HepG2 (cell line): ENCODE results near the gene SLC7A6OS. TPM values are rescaled to one million over a fixed set of nuclear protein-coding genes. Genes with fewer than 3 reads are reported as not detected.
"Not testable (repeated sequence)": the region's sequence is repeated elsewhere in the genome, so short reads cannot be mapped to it uniquely, and the experiment has no call there.

Experiments used
- ATAC-seq: fragments of 200-7000 bp; cut with Tn5 transposase; 3 replicates; pipeline ENCODE4 v1.9.1; 2020; ENCODE audit warnings: mild to moderate bottlenecking, moderate library complexity
- BruUV-seq: library from RNA; stranded (reverse); fragments of 400-500 nt; replicated peaks from 2 replicates; lab custom pipeline; 2021; lab: Mats Ljungman, UMichigan
- CTCF ChIA-PET: fragments of 300-600 bp; formaldehyde crosslinking; extraction: SDS; loops from one replicate; lab custom pipeline; 2021; ENCODE audit warnings: low total read pairs, inconsistent platforms, low intra/inter-chr PET ratio; lab: Yijun Ruan, JAX
- POLR2A ChIA-PET: fragments of 350-600 bp; sonication (Branson Sonifier 250); formaldehyde crosslinking; loops from one replicate; lab custom pipeline; 2020; ENCODE audit warnings: antibody characterized with exemption, inconsistent platforms; lab: Yijun Ruan, JAX
- DNase-seq: peaks from one replicate; pipeline ENCODE4 v3.0.0-alpha.2; 2015; ENCODE audit warnings: low spot score
- FAIRE-seq: peaks from 3 replicates; lab custom pipeline; 2011; peaks lifted over from hg19 to GRCh38; lab: Jason Lieb, UNC
- H2AFZ ChIP-seq: one replicate; pipeline ENCODE4 v1.6.1; 2011; ENCODE audit warnings: low read length, inconsistent platforms
- H3K27ac ChIP-seq: fragments of 300-600 bp; 3 replicates; pipeline ENCODE4 v1.8.0; 2011; ENCODE audit warnings: mixed run types, mild to moderate bottlenecking, mixed read lengths, low read length, inconsistent platforms; ENCODE audit not compliant: insufficient read depth; ENCODE audit errors: extremely low read length
- H3K27me3 ChIP-seq, 2 experiments: fragments of 200-600 bp in 1 of 2; 2 replicates in 1 of 2; 3 replicates in 1 of 2; pipeline versions ENCODE4 v1.6.0 to v1.8.0; 2011; ENCODE audit warnings: low read length in 2 of 2, mild to moderate bottlenecking in 2 of 2, moderate library complexity in 2 of 2, inconsistent platforms in 1 of 2; ENCODE audit not compliant: insufficient read depth in 2 of 2, control insufficient read depth in 1 of 2
- H3K36me3 ChIP-seq, 2 experiments: fragments of 200-600 bp in 1 of 2; replicated peaks in 1 of 2; 2 replicates in 1 of 2; 3 replicates in 1 of 2; pipeline versions ENCODE4 v1.5.1 to v1.8.0; 2011; ENCODE audit warnings: low read length in 2 of 2, inconsistent platforms in 1 of 2; ENCODE audit not compliant: insufficient read depth in 2 of 2, control insufficient read depth in 1 of 2
- H3K4me1 ChIP-seq: 2 replicates; pipeline ENCODE4 v1.5.1; 2012; ENCODE audit warnings: low read length, inconsistent platforms; ENCODE audit not compliant: insufficient read depth
- H3K4me2 ChIP-seq: 2 replicates; pipeline ENCODE4 v1.6.0; 2011; ENCODE audit warnings: low read depth, low read length, inconsistent platforms
- H3K4me3 ChIP-seq, 3 experiments: fragments of 200-600 bp in 1 of 3; sonication (generic), shearing (Covaris generic) in 1 of 3; replicated peaks in 1 of 3; 2 replicates each; pipeline ENCODE4 v1.5.1; 2011 to 2016; ENCODE audit warnings: low read length in 3 of 3, inconsistent platforms in 2 of 3, low read depth in 2 of 3, mild to moderate bottlenecking in 2 of 3, control low read depth in 1 of 3, mixed read lengths in 1 of 3; ENCODE audit not compliant: insufficient read depth in 1 of 3
- H3K79me2 ChIP-seq: one replicate; pipeline ENCODE4 v1.6.1; 2011; ENCODE audit warnings: low read length, inconsistent platforms; ENCODE audit not compliant: insufficient read depth
- H3K9ac ChIP-seq: 2 replicates; pipeline ENCODE4 v1.6.0; 2011; ENCODE audit warnings: mild to moderate bottlenecking, low read depth, low read length, inconsistent platforms; ENCODE audit not compliant: insufficient read depth
- H3K9me3 ChIP-seq: 2 replicates; pipeline ENCODE4 v1.5.1; 2012; ENCODE audit warnings: mild to moderate bottlenecking, low read length
- H4K20me1 ChIP-seq: 2 replicates; pipeline ENCODE4 v1.6.0; 2011; ENCODE audit warnings: inconsistent platforms, mild to moderate bottlenecking, low read length, moderate library complexity; ENCODE audit not compliant: insufficient read depth
- EZH2 ChIP-seq: conservative IDR thresholded peaks from 2 replicates; pipeline ENCODE4 v1.6.1; 2012; ENCODE audit warnings: mild to moderate bottlenecking, low read depth, low read length, moderate library complexity
- ONECUT2 ChIP-seq: sonication (generic); formaldehyde crosslinking; IDR thresholded peaks from 2 replicates; pipeline ENCODE4 v1.4.0; 2020; ENCODE audit warnings: missing genetic modification reagents
- WGBS: methylation state at CpG from one replicate; pipeline ENCODE4 v1.1.6; 2017; ENCODE audit warnings: low lambda C conversion rate; 5-methylcytosine and 5-hydroxymethylcytosine counted together
- in situ Hi-C: cut with HindIII; loops from 2 replicates; pipeline ENCODE4 v1.10.0; 2017; ENCODE audit warnings: low pct_unique_long_range_greater_than_20kb; ENCODE audit not compliant: extremely low pct_ligation_motif_present
- intact Hi-C: fragments of 100-400 bp; cut with micrococcal nuclease; formaldehyde crosslinking; loops from one replicate; pipeline ENCODE4 v1.10.0; 2022; ENCODE audit not compliant: unreplicated experiment
- polyA plus RNA-seq, 8 experiments: library from polyadenylated mRNA; depleted of rRNA in 3 of 8; stranded (reverse) in 7 of 8; unstranded in 1 of 8; fragments of >200 nt; fragmentation: Illumina TruSeq in 4 of 8; extraction: Trizol in 4 of 8; gene quantifications; 2 replicates each; pipeline versions ENCODE4 v1.2.1 to v1.2.3, GENCODE V29; 2011 to 2016; ENCODE audit warnings: low read depth in 4 of 8, missing spikeins in 1 of 8, mixed read lengths in 1 of 8; ENCODE audit not compliant: insufficient read depth in 1 of 8
- total RNA-seq, 5 experiments: library from RNA; depleted of rRNA; stranded (reverse); fragments of >200 nt; fragmentation: Illumina TruSeq; extraction: Trizol; gene quantifications; 2 replicates each; pipeline ENCODE4 v1.2.3, GENCODE V29; 2016; ENCODE audit warnings: low read depth in 1 of 5

Gene SLC7A6OS
- total and polyA plus RNA-seq, 2 of the 13 experiments (the other 11 are each of a cell fraction or from before 2014, with no cell fraction given), result 11.2 to 21.5 TPM

DNA sequence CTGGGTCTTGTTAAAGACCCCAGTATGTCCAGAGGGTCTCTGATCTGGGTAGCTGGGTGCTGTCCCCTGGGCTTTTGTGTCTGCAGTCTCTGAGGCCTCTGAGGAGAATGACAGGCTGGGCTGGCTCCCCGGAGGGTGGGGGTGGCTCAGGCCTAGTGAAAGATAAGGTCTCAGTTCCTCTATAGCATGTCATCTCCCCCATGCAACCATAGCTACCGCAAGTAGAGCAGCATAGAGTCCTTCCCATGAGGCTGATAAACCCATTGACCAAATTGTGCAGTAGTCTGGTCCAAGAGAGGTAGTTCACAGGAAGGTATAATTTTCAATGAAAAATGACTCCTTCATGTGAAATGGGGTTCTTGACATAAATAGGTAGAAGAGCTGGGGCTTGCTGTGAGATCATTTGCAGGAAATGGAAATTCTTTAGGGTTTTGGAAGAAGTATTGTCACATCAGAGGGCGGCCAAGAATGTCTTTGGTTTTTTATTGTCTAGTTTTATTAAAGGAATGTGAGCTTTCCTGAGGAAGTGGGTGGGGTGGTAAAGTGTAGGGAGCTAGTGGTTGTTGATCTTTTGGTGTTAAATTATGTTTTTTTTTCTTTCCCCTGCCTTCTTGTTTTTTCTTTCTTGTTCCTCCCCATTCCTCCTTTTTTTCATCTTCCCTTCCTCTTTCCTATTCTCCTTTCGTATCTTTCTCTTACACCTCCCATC is 21.0 kb downstream of the SLC7A6OS start:
- FAIRE-seq, result no peak
- no peak overlapping the region for H2AFZ ChIP-seq
- 98% methylated on average over 3 of the region's 4 CpGs for WGBS
- no peak overlapping the region for H3K4me2 ChIP-seq
- H3K79me2 ChIP-seq, result peaks cover 23% of the 10 kb centered on the region
- ATAC-seq, result no peak
- in situ Hi-C loops, result no loop called here
- BruUV-seq, result no TSS peak
- ChIA-PET CTCF (no interaction called here), POLR2A (interaction anchor here (0.8 to 2.4 kb wide), 2 partner anchors 21 to 26 kb away, joined by 3 to 6 read pairs; partner anchors contain the start of genes PRMT7, SLC7A6 and SLC7A6OS)
- no peaks in the 10 kb centered on the region for H3K9me3 ChIP-seq
- H3K27me3 ChIP-seq, result no peaks in the 10 kb centered on the region
- peaks cover 19% of the 10 kb centered on the region for H3K4me1 ChIP-seq
- TF ChIP-seq ONECUT2 (CRISPR knock-in tag), result no peak
- no peak for DNase-seq
- no peak overlapping the region for H3K4me3 ChIP-seq
- intact Hi-C loops, result no loop called here
- H3K27ac ChIP-seq, result no peak overlapping the region
- no peaks in the 10 kb centered on the region for H4K20me1 ChIP-seq
- H3K9ac ChIP-seq, result no peak overlapping the region
- H3K36me3 ChIP-seq, result peaks cover 53 to 87% of the 10 kb centered on the region in 2 experiments

DNA sequence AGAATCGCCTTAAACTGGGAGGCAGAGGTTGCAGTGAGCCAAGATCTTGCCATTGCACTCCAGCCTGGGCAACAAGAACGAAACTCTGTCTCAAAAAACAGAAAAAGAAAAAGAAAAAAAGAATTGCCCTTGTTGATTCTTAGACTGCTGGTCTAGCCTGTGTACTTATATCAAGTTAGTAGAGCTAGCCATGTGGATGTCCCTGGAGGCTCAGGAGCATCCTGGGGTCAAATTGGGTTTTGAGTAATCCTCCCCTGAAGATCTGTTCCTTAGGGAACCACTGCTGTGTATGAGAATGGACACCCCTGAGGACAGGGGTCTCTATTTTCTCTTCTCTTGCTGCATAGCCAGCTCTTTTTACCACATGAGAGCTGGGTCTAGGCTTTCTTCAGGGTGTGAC is 21.5 kb downstream of the SLC7A6OS start:
- CTCF ChIA-PET, result no interaction called here
- Histone ChIP-seq H3K9ac (no peak overlapping the region), H3K9me3 (no peaks in the 10 kb centered on the region), H3K4me2 (no peak overlapping the region), H3K79me2 (peaks cover 27% of the 10 kb centered on the region), H2AFZ (no peak overlapping the region), H3K4me3 (no peak overlapping the region), H3K27me3 (no peaks in the 10 kb centered on the region), H3K36me3 (peaks cover 49 to 82% of the 10 kb centered on the region in 2 experiments), H3K27ac (no peak overlapping the region), H4K20me1 (no peaks in the 10 kb centered on the region), H3K4me1 (peaks cover 25% of the 10 kb centered on the region)
- intact Hi-C loops (no loop called here), in situ Hi-C loops (no loop called here)
- WGBS, result 96% methylated on average over 2 of the region's 2 CpGs
- FAIRE-seq (no peak), ATAC-seq (no peak), DNase-seq (no peak)
- POLR2A ChIA-PET, result interaction anchor here (0.8 to 2.4 kb wide), 2 partner anchors 22 to 25 kb away, joined by 3 to 6 read pairs; partner anchors contain the start of genes PRMT7, SLC7A6 and SLC7A6OS
- TSS peak; percentile 20 for BruUV-seq
- TF ChIP-seq EZH2, result no peak

- H3K4me2 ChIP-seq, H3K27ac ChIP-seq, H3K4me3 ChIP-seq, H3K9ac ChIP-seq, in situ Hi-C loops, H3K9me3 ChIP-seq, intact Hi-C loops, BruUV-seq, H2AFZ ChIP-seq, ATAC-seq, H3K27me3 ChIP-seq, H4K20me1 ChIP-seq, CTCF ChIA-PET, DNase-seq, FAIRE-seq: not testable (repeated sequence)
- POLR2A ChIA-PET, result interaction anchor here (2.4 kb wide), 1 partner anchor 25 kb away, joined by 6 read pairs; the partner anchor contains the start of gene SLC7A6
- 87% methylated on average over 9 of the region's 9 CpGs for whole genome bisulfite sequencing
- Histone ChIP-seq H3K79me2 (peaks cover 29% of the 10 kb centered on the region), H3K4me1 (peaks cover 29% of the 10 kb centered on the region), H3K36me3 (peaks cover 46 to 79% of the 10 kb centered on the region in 2 experiments)
These were observed 21.9 kb downstream of the SLC7A6OS start for GRCh38 chr16:68288796-68289195.
